HepG2 (cell line): ENCODE data around the gene BCAN. TPM values are rescaled to one million over a fixed set of nuclear protein-coding genes. Genes with fewer than 3 reads are reported as not detected.
A peak's percentile ranks its signal among the peaks of the same experiment; 100 is the strongest.

Source experiments
- ATAC-seq: fragments of 200-7000 bp; cut with Tn5 transposase; 3 replicates; pipeline ENCODE4 v1.9.1; 2020; ENCODE audit warnings: mild to moderate bottlenecking, moderate library complexity
- BruUV-seq: library from RNA; stranded (reverse); fragments of 400-500 nt; replicated peaks from 2 replicates; lab custom pipeline; 2021; lab: Mats Ljungman, UMichigan
- CTCF ChIA-PET: fragments of 300-600 bp; formaldehyde crosslinking; extraction: SDS; loops from one replicate; lab custom pipeline; 2021; ENCODE audit warnings: low total read pairs, inconsistent platforms, low intra/inter-chr PET ratio; lab: Yijun Ruan, JAX
- POLR2A ChIA-PET: fragments of 350-600 bp; sonication (Branson Sonifier 250); formaldehyde crosslinking; loops from one replicate; lab custom pipeline; 2020; ENCODE audit warnings: antibody characterized with exemption, inconsistent platforms; lab: Yijun Ruan, JAX
- DNase-seq: peaks from one replicate; pipeline ENCODE4 v3.0.0-alpha.2; 2015; ENCODE audit warnings: low spot score
- FAIRE-seq: peaks from 3 replicates; lab custom pipeline; 2011; peaks lifted over from hg19 to GRCh38; lab: Jason Lieb, UNC
- H2AFZ ChIP-seq: one replicate; pipeline ENCODE4 v1.6.1; 2011; ENCODE audit warnings: low read length, inconsistent platforms
- H3K27ac ChIP-seq: fragments of 300-600 bp; 3 replicates; pipeline ENCODE4 v1.8.0; 2011; ENCODE audit warnings: mixed run types, mild to moderate bottlenecking, mixed read lengths, low read length, inconsistent platforms; ENCODE audit not compliant: insufficient read depth; ENCODE audit errors: extremely low read length
- H3K27me3 ChIP-seq, 2 experiments: fragments of 200-600 bp in 1 of 2; 2 replicates in 1 of 2; 3 replicates in 1 of 2; pipeline versions ENCODE4 v1.6.0 to v1.8.0; 2011; ENCODE audit warnings: low read length in 2 of 2, mild to moderate bottlenecking in 2 of 2, moderate library complexity in 2 of 2, inconsistent platforms in 1 of 2; ENCODE audit not compliant: insufficient read depth in 2 of 2, control insufficient read depth in 1 of 2
- H3K36me3 ChIP-seq, 2 experiments: fragments of 200-600 bp in 1 of 2; replicated peaks in 1 of 2; 2 replicates in 1 of 2; 3 replicates in 1 of 2; pipeline versions ENCODE4 v1.5.1 to v1.8.0; 2011; ENCODE audit warnings: low read length in 2 of 2, inconsistent platforms in 1 of 2; ENCODE audit not compliant: insufficient read depth in 2 of 2, control insufficient read depth in 1 of 2
- H3K4me1 ChIP-seq: 2 replicates; pipeline ENCODE4 v1.5.1; 2012; ENCODE audit warnings: low read length, inconsistent platforms; ENCODE audit not compliant: insufficient read depth
- H3K4me2 ChIP-seq: 2 replicates; pipeline ENCODE4 v1.6.0; 2011; ENCODE audit warnings: low read depth, low read length, inconsistent platforms
- H3K4me3 ChIP-seq, 3 experiments: fragments of 200-600 bp in 1 of 3; sonication (generic), shearing (Covaris generic) in 1 of 3; replicated peaks in 1 of 3; 2 replicates each; pipeline ENCODE4 v1.5.1; 2011 to 2016; ENCODE audit warnings: low read length in 3 of 3, inconsistent platforms in 2 of 3, low read depth in 2 of 3, mild to moderate bottlenecking in 2 of 3, control low read depth in 1 of 3, mixed read lengths in 1 of 3; ENCODE audit not compliant: insufficient read depth in 1 of 3
- H3K79me2 ChIP-seq: one replicate; pipeline ENCODE4 v1.6.1; 2011; ENCODE audit warnings: low read length, inconsistent platforms; ENCODE audit not compliant: insufficient read depth
- H3K9ac ChIP-seq: 2 replicates; pipeline ENCODE4 v1.6.0; 2011; ENCODE audit warnings: mild to moderate bottlenecking, low read depth, low read length, inconsistent platforms; ENCODE audit not compliant: insufficient read depth
- H3K9me3 ChIP-seq: 2 replicates; pipeline ENCODE4 v1.5.1; 2012; ENCODE audit warnings: mild to moderate bottlenecking, low read length
- H4K20me1 ChIP-seq: 2 replicates; pipeline ENCODE4 v1.6.0; 2011; ENCODE audit warnings: inconsistent platforms, mild to moderate bottlenecking, low read length, moderate library complexity; ENCODE audit not compliant: insufficient read depth
- HNF1A ChIP-seq, 2 experiments: sonication (generic) in 1 of 2; formaldehyde crosslinking in 1 of 2; IDR thresholded peaks; 2 replicates each; pipeline versions ENCODE4 v1.4.0 to v1.6.1; 2016 to 2020; ENCODE audit warnings: borderline replicate concordance in 1 of 2, low read depth in 1 of 2, mild to moderate bottlenecking in 1 of 2, missing genetic modification reagents in 1 of 2
- LBX2 ChIP-seq: sonication (generic); formaldehyde crosslinking; IDR thresholded peaks from 2 replicates; pipeline ENCODE4 v1.5.0; 2020; ENCODE audit warnings: missing genetic modification reagents, mild to moderate bottlenecking, borderline replicate concordance
- ZNF3 ChIP-seq: IDR thresholded peaks from 2 replicates; pipeline ENCODE4 v1.7.0; 2017; ENCODE audit warnings: inconsistent platforms
- WGBS: methylation state at CpG from one replicate; pipeline ENCODE4 v1.1.6; 2017; ENCODE audit warnings: low lambda C conversion rate; 5-methylcytosine and 5-hydroxymethylcytosine counted together
- in situ Hi-C: cut with HindIII; loops from 2 replicates; pipeline ENCODE4 v1.10.0; 2017; ENCODE audit warnings: low pct_unique_long_range_greater_than_20kb; ENCODE audit not compliant: extremely low pct_ligation_motif_present
- intact Hi-C: fragments of 100-400 bp; cut with micrococcal nuclease; formaldehyde crosslinking; loops from one replicate; pipeline ENCODE4 v1.10.0; 2022; ENCODE audit not compliant: unreplicated experiment
- polyA plus RNA-seq, 8 experiments: library from polyadenylated mRNA; depleted of rRNA in 3 of 8; stranded (reverse) in 7 of 8; unstranded in 1 of 8; fragments of >200 nt; fragmentation: Illumina TruSeq in 4 of 8; extraction: Trizol in 4 of 8; gene quantifications; 2 replicates each; pipeline versions ENCODE4 v1.2.1 to v1.2.3, GENCODE V29; 2011 to 2016; ENCODE audit warnings: low read depth in 4 of 8, missing spikeins in 1 of 8, mixed read lengths in 1 of 8; ENCODE audit not compliant: insufficient read depth in 1 of 8
- total RNA-seq, 5 experiments: library from RNA; depleted of rRNA; stranded (reverse); fragments of >200 nt; fragmentation: Illumina TruSeq; extraction: Trizol; gene quantifications; 2 replicates each; pipeline ENCODE4 v1.2.3, GENCODE V29; 2016; ENCODE audit warnings: low read depth in 1 of 5

Gene BCAN
- total and polyA plus RNA-seq, 2 of the 13 experiments (the other 11 are each of a cell fraction or from before 2014, with no cell fraction given), result not detected

DNA sequence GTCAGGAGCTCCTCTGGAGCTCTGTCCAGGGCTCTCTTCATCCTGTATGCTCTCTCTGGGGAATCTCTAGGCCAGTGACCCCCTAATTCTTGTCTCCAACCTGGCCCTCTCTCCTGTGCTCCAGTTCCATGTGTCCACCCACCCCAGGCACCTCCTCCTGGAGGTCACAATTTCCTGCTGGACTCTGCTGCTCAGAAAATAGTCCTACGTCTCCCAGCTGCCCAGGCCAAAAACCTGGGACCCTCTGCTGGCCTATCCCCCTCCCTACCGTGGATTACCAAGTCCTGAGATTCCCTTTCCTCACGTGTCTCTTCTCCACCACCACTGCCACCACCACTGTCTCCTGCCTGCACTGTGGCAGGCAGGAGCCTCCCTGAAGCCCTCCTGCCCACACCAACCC, 23.6 kb downstream of the BCAN start:
- Histone ChIP-seq H3K4me1 (peaks cover 77% of the 10 kb centered on the region), H3K4me2 (peak overlapping the region; percentile 96), H3K27me3 (no peaks in the 10 kb centered on the region; a peak in 1 of 5 replicates), H3K4me3 (peak overlapping the region; percentile 6 to 69 (median 47); a peak in 5 of 6 replicates), H3K36me3 (no peaks in the 10 kb centered on the region), H3K9me3 (no peaks in the 10 kb centered on the region), H2AFZ (no peak overlapping the region), H3K27ac (peak overlapping the region; percentile 15), H3K9ac (peak overlapping the region; percentile 49), H4K20me1 (no peaks in the 10 kb centered on the region), H3K79me2 (peaks cover 7% of the 10 kb centered on the region)
- CTCF ChIA-PET, result no interaction called here
- TF ChIP-seq HNF1A (IDR thresholded peaks at IDR 0.05; ENCODE audit: low read depth), result 0 out of 2 replicates have a peak, but pooled peaks have one; percentile 0
- TF ChIP-seq HNF1A (CRISPR knock-in tag; IDR thresholded peaks at IDR 0.05; ENCODE audit: borderline replicate concordance), result no peak
- TF ChIP-seq ZNF3, result no peak
- no peak for TF ChIP-seq LBX2 (CRISPR knock-in tag)
- POLR2A ChIA-PET, result interaction anchor here (0.9 to 11.4 kb wide), 6 partner anchors 9 to 102 kb away, joined by 3 to 189 read pairs (median 4); partner anchors contain the start of genes ISG20L2, METTL25B, MRPL24 and NAXE
- no TSS peak for BruUV-seq
- ATAC-seq, result no peak
- intact Hi-C loops (loop anchor here (10.0 kb wide), 1 partner anchor 59 kb away; the partner anchor contains the start of genes ISG20L2 and METTL25B), in situ Hi-C loops (no loop called here)
- WGBS, result 4% methylated on average over 3 of the region's 3 CpGs
- DNase-seq, result no peak
- no peak for FAIRE-seq
